ENCODE results near the gene MND1. TPM values are rescaled to one million over a fixed set of nuclear protein-coding genes. Genes with fewer than 3 reads are reported as not detected.

The MND1 gene
- total RNA-seq, 2 experiments from 2014 or later: 0.42 TPM; not detected in 1

GRCh38 chr4:153345012-153345981 is 809 bp downstream of the MND1 start:
- no peaks in the 10 kb centered on the region for H3K27me3 ChIP-seq (ENCODE audit: control insufficient read depth in 1 of 2, insufficient read depth in 2 of 2, low read length in 2 of 2)
- intact Hi-C loops (cut with DNase I, micrococcal nuclease): loop anchor here (1.0 to 2.0 kb wide), 3 partner anchors 88 to 300 kb away; partner anchors contain the start of gene TMEM131L (in 1 of the 2)
- peaks cover 4% of the 10 kb centered on the region for H3K4me1 ChIP-seq (ENCODE audit: insufficient read depth, low read length)
- H3K4me3 ChIP-seq (ENCODE audit: low read length): peak overlapping the region; percentile 80
- DNase-seq (peak; percentile 29 to 75 (median 43)), ATAC-seq (ENCODE audit: poor library complexity) (peak; percentile 51)
- no peaks in the 10 kb centered on the region for H3K9me3 Mint-ChIP-seq
- no peaks in the 10 kb centered on the region for H3K36me3 ChIP-seq (ENCODE audit: insufficient read depth, low read length)
- H3K36me3 Mint-ChIP-seq (ENCODE audit: low read depth): no peaks in the 10 kb centered on the region
- peak overlapping the region; percentile 57 for H3K27ac Mint-ChIP-seq
- POLR2A ChIA-PET: interaction anchor here (0.6 to 3.8 kb wide), 12 partner anchors 15 to 228 kb away, joined by 3 to 30 read pairs (median 4); partner anchors contain the start of gene TMEM131L
- CTCF ChIA-PET: interaction anchor here (0.6 to 3.6 kb wide), 9 partner anchors 88 to 298 kb away, joined by 3 to 15 read pairs (median 5); partner anchors contain the start of gene TMEM131L
- peaks cover 13% of the 10 kb centered on the region for H3K4me1 Mint-ChIP-seq (ENCODE audit: low read depth)
- H3K4me3 Mint-ChIP-seq: peak overlapping the region; percentile 93
- TF ChIP-seq, protein P1, sequence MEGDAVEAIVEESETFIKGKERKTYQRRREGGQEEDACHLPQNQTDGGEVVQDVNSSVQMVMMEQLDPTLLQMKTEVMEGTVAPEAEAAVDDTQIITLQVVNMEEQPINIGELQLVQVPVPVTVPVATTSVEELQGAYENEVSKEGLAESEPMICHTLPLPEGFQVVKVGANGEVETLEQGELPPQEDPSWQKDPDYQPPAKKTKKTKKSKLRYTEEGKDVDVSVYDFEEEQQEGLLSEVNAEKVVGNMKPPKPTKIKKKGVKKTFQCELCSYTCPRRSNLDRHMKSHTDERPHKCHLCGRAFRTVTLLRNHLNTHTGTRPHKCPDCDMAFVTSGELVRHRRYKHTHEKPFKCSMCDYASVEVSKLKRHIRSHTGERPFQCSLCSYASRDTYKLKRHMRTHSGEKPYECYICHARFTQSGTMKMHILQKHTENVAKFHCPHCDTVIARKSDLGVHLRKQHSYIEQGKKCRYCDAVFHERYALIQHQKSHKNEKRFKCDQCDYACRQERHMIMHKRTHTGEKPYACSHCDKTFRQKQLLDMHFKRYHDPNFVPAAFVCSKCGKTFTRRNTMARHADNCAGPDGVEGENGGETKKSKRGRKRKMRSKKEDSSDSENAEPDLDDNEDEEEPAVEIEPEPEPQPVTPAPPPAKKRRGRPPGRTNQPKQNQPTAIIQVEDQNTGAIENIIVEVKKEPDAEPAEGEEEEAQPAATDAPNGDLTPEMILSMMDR (IDR thresholded peaks at IDR 0.05): no peak
- peaks cover 7% of the 10 kb centered on the region for H3K27me3 Mint-ChIP-seq
- no peaks in the 10 kb centered on the region for H3K9me3 ChIP-seq (ENCODE audit: control insufficient read depth in 1 of 2, insufficient read depth in 1 of 2, low read length in 2 of 2)
- H3K27ac ChIP-seq (ENCODE audit: low read depth in 1 of 2, low read length in 2 of 2): no peak overlapping the region

DNA sequence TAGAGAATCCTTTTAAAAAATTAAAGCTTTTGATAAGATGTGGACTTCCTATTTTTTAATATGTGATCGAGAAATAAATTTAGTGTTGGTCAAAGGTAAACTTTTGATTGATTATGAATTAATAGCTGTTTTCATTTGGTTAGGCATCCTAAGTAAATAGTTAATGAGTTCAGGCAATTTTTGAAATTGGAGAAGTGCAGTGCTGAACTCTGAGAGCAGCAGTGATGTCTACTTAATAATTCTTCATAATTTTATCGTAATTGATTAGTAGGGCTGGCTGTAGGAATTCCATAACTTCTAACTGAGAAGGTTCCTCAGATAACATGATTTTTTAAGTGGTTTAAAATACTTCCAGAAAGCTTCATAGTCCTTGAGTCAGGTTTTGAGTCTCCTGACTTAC is 1.5 kb downstream of the MND1 start:
- H3K27ac Mint-ChIP-seq: peak overlapping the region; percentile 57
- intact Hi-C loops (cut with DNase I, micrococcal nuclease): no loop called here

GRCh38 chr4:153346563-153346962 is 2.1 kb downstream of the MND1 start:
- Histone ChIP-seq H3K36me3 (ENCODE audit: insufficient read depth, low read length) (no peaks in the 10 kb centered on the region), H3K27me3 (ENCODE audit: control insufficient read depth in 1 of 2, insufficient read depth in 2 of 2, low read length in 2 of 2) (no peaks in the 10 kb centered on the region), H3K9me3 (ENCODE audit: control insufficient read depth in 1 of 2, insufficient read depth in 1 of 2, low read length in 2 of 2) (no peaks in the 10 kb centered on the region), H3K4me3 (ENCODE audit: low read length) (no peak overlapping the region), H3K27ac (ENCODE audit: low read depth in 1 of 2, low read length in 2 of 2) (no peak overlapping the region), H3K4me1 (ENCODE audit: insufficient read depth, low read length) (peaks cover 4% of the 10 kb centered on the region)
- peaks cover 7% of the 10 kb centered on the region for H3K27me3 Mint-ChIP-seq
- DNase-seq (no peak), ATAC-seq (ENCODE audit: poor library complexity) (no peak)
- POLR2A ChIA-PET: interaction anchor here (1.2 to 3.8 kb wide), 7 partner anchors 17 to 227 kb away, joined by 3 to 30 read pairs (median 9); partner anchors contain the start of gene TMEM131L
- peaks cover 13% of the 10 kb centered on the region for H3K4me1 Mint-ChIP-seq (ENCODE audit: low read depth)
- TF ChIP-seq, protein P1 (IDR thresholded peaks at IDR 0.05): no peak
- no peaks in the 10 kb centered on the region for H3K36me3 Mint-ChIP-seq (ENCODE audit: low read depth)
- peak overlapping the region; percentile 12 for H3K4me3 Mint-ChIP-seq
- intact Hi-C loops (cut with DNase I, micrococcal nuclease): no loop called here
- no peak overlapping the region for H3K27ac Mint-ChIP-seq
- CTCF ChIA-PET: interaction anchor here (0.7 to 3.6 kb wide), 3 partner anchors 17 to 227 kb away, joined by 3 to 15 read pairs (median 13); no protein-coding TSS in a partner anchor
- no peaks in the 10 kb centered on the region for H3K9me3 Mint-ChIP-seq

More for the DNA sequence above, 1.5 kb downstream of the MND1 start:
- H3K36me3 Mint-ChIP-seq (ENCODE audit: low read depth): no peaks in the 10 kb centered on the region
- ChIA-PET POLR2A (interaction anchor here (0.7 to 3.8 kb wide), 9 partner anchors 16 to 228 kb away, joined by 3 to 30 read pairs (median 4); partner anchors contain the start of gene TMEM131L), CTCF (interaction anchor here (0.6 to 3.6 kb wide), 6 partner anchors 18 to 298 kb away, joined by 3 to 15 read pairs (median 5); no protein-coding TSS in a partner anchor)
- H3K9me3 ChIP-seq (ENCODE audit: control insufficient read depth in 1 of 2, insufficient read depth in 1 of 2, low read length in 2 of 2): no peaks in the 10 kb centered on the region
- no peaks in the 10 kb centered on the region for H3K27me3 ChIP-seq (ENCODE audit: control insufficient read depth in 1 of 2, insufficient read depth in 2 of 2, low read length in 2 of 2)
- TF ChIP-seq, protein P1 (IDR thresholded peaks at IDR 0.05): no peak
- no peak for ATAC-seq (ENCODE audit: poor library complexity)
- no peak overlapping the region for H3K4me3 ChIP-seq (ENCODE audit: low read length)
- H3K4me1 ChIP-seq (ENCODE audit: insufficient read depth, low read length): peaks cover 4% of the 10 kb centered on the region
- no peak overlapping the region for H3K27ac ChIP-seq (ENCODE audit: low read depth in 1 of 2, low read length in 2 of 2)
- no peaks in the 10 kb centered on the region for H3K36me3 ChIP-seq (ENCODE audit: insufficient read depth, low read length)
- H3K27me3 Mint-ChIP-seq: peaks cover 7% of the 10 kb centered on the region
- peak overlapping the region; percentile 93 for H3K4me3 Mint-ChIP-seq
- peaks cover 13% of the 10 kb centered on the region for H3K4me1 Mint-ChIP-seq (ENCODE audit: low read depth)
- no peak for DNase-seq
- no peaks in the 10 kb centered on the region for H3K9me3 Mint-ChIP-seq

All from CD4-positive, alpha-beta T cell (primary cell).